GM06990 (cell line): Measurements from ENCODE around the gene CLPTM1L.

Source experiments
- DNase-seq: peaks from one replicate; pipeline ENCODE4 v3.0.0-alpha.2; 2011; ENCODE audit not compliant: insufficient read length; ENCODE audit errors: extremely low read depth
- H3K27me3 ChIP-seq: replicated peaks from 2 replicates; pipeline ENCODE4 v1.6.0; 2011; ENCODE audit warnings: low read length; ENCODE audit not compliant: control insufficient read depth, insufficient read depth
- H3K36me3 ChIP-seq: 2 replicates; pipeline ENCODE4 v1.5.1; 2011; ENCODE audit warnings: low read length; ENCODE audit not compliant: control insufficient read depth, insufficient read depth
- H3K4me3 ChIP-seq: replicated peaks from 2 replicates; pipeline ENCODE4 v1.5.1; 2011; ENCODE audit warnings: low read depth, mild to moderate bottlenecking, control low read depth, low read length
- TF ChIP-seq, protein P1 (sequence below): IDR thresholded peaks from 2 replicates; pipeline ENCODE4 v1.5.1; 2011; ENCODE audit warnings: low read length, control low read depth, mild to moderate bottlenecking, inconsistent platforms; ENCODE audit not compliant: insufficient read depth, poor library complexity, severe bottlenecking

The CLPTM1L gene

DNA sequence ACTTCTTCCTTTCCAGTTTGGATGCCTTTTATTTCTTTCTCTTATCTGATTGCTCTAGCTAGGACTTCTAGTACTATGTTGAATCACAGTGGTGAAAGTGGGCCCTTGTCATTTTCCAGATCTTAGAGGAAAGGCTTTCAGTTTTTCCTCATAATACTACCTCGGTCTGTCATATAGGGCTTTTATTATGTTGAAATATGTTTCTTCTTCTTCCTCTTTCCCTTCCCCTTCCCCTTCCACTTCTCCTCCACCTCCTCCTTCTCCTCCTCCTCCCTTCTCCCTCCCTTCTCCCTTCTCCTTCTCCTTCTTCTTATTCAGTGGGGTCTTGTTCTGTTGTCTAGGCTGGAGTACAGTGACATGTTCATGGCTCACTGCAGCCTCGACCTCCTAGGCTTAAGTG, 40.9 kb downstream of the CLPTM1L start:
- Histone ChIP-seq H3K27me3 (no peaks in the 10 kb centered on the region; the same call in 1 of the 2 replicates), H3K36me3 (no peaks in the 10 kb centered on the region), H3K4me3 (no peak overlapping the region)
- TF ChIP-seq, protein P1, sequence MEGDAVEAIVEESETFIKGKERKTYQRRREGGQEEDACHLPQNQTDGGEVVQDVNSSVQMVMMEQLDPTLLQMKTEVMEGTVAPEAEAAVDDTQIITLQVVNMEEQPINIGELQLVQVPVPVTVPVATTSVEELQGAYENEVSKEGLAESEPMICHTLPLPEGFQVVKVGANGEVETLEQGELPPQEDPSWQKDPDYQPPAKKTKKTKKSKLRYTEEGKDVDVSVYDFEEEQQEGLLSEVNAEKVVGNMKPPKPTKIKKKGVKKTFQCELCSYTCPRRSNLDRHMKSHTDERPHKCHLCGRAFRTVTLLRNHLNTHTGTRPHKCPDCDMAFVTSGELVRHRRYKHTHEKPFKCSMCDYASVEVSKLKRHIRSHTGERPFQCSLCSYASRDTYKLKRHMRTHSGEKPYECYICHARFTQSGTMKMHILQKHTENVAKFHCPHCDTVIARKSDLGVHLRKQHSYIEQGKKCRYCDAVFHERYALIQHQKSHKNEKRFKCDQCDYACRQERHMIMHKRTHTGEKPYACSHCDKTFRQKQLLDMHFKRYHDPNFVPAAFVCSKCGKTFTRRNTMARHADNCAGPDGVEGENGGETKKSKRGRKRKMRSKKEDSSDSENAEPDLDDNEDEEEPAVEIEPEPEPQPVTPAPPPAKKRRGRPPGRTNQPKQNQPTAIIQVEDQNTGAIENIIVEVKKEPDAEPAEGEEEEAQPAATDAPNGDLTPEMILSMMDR: no peak
- no peak for DNase-seq

- TF ChIP-seq, protein P1: no peak
- Histone ChIP-seq H3K27me3 (no peaks in the 10 kb centered on the region; the same call in 1 of the 2 replicates), H3K36me3 (no peaks in the 10 kb centered on the region), H3K4me3 (no peak overlapping the region)
- no peak for DNase-seq
Measured at GRCh38 chr5:1302258-1302657, 42.6 kb downstream of the CLPTM1L start.

GRCh38 chr5:1300581-1301083, 44.3 kb downstream of the CLPTM1L start:
- TF ChIP-seq, protein P1: no peak
- H3K27me3 ChIP-seq: no peaks in the 10 kb centered on the region; the same call in 1 of the 2 replicates
- H3K36me3 ChIP-seq: no peaks in the 10 kb centered on the region
- DNase-seq: no peak
- H3K4me3 ChIP-seq: no peak overlapping the region

DNA sequence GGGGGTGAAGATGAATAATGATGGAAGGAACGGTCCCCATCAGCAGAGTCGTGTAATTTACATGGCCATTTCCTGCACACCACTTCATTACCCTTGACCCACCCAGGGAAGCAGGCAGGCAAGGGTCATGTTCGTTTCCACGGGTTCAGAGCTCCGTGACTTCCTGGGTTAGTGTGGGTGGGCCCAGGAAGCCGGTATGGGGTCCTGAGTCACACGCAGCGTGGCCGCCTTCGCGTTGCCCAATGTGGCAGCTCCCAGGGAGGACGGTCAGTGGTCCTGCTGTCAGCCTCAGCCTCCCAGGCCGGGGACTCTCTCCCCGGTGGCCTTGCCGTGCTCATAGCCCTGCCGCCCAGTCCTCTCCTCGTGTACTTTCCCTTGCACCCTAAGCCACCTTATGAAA, 44.9 kb downstream of the CLPTM1L start:
- Histone ChIP-seq H3K27me3 (no peaks in the 10 kb centered on the region; the same call in 1 of the 2 replicates), H3K4me3 (no peak overlapping the region), H3K36me3 (no peaks in the 10 kb centered on the region)
- DNase-seq: no peak
- TF ChIP-seq, protein P1: no peak

GRCh38 chr5:1299511-1299850, 45.4 kb downstream of the CLPTM1L start:
- Histone ChIP-seq H3K36me3 (no peaks in the 10 kb centered on the region), H3K4me3 (no peak overlapping the region), H3K27me3 (no peaks in the 10 kb centered on the region; the same call in 1 of the 2 replicates)
- no peak for DNase-seq
- TF ChIP-seq, protein P1: no peak
